ENCODE data around the gene LMTK3.
"Not testable (repeated sequence)": the region's sequence is repeated elsewhere in the genome, so short reads cannot be mapped to it uniquely, and the experiment has no call there.

LMTK3 gene

DNA sequence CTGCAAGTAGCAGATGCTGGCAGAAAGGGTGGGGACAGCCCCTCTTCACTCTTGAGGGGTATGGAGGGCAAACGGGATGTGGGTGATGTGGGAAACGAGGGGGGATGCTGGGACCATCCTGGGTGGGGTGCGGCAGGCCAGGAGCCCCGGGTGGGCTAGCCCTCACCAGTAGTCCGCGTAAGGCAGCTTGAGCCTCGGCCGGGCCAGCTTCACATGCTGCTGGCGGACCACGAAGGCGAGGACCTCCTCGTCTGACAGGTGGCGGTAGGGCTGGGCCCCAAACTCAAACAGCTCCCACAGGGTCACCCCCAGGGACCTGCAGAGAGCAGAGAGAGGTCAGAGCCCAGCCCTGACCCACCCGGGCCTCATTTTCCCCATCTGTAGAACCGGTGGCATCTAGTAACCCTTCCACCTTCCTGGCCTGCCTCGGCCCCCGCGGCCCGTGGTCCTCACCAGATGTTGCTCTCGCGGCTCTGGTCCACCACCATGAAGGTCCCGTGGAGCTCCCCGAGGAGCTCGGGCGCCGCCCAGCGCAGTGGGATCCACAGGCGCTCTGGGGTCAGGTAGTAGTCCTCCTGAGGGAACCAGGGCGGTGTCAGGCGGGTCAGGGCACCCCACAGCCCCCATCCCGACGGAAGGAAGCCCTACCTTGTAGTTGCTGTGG, 10.7 kb downstream of the LMTK3 start:
- no peak for ATAC-seq
- peak overlapping the region; percentile 70 for H3K4me3 Mint-ChIP-seq
- no peaks in the 10 kb centered on the region for H3K9me3 Mint-ChIP-seq
- no peaks in the 10 kb centered on the region for H3K36me3 Mint-ChIP-seq
- no peak for DNase-seq (ENCODE audit: low spot score in 2 of 2)
- H3K4me1 Mint-ChIP-seq = peaks cover 27% of the 10 kb centered on the region
- peak overlapping the region; percentile 89 for H3K27ac Mint-ChIP-seq

DNA sequence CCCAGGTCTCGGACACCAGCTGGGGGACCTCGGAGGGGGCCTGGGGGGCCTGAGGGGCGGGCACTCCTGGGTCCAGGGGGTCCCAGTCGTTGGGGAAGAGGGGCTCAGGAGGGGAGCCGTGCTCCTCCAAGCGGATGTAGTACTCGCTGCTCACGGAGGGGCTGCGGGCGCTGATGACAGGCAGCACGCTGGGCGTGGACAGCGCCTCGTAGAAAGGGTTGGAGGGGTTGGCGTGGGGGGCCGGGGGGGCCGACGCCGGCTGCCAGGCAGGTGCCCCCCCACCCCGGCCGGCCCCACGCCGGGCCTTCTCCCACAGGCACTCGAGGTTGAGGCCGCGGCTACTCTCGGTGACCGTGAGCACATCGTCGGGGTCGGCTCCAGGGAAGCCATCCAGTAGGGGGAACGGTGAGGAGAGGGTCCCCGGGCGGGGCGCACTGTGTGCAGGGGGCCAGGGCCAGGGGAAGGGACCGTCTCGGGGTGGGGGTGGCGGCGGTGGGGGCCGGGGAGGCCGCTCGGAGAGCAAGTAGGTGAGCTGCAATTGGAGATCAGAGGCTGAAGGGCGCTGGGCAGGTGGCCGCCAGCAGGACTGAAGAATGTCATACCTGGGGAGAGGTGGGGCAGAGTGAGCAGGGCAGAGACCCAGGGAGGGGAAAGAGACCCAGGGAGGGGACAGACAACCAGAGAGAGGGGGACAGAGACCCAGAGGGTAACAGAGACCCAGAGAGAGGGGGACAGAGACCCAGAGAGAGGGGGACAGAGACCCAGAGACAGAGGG, 12.1 kb downstream of the LMTK3 start:
- H3K4me3 Mint-ChIP-seq = peak overlapping the region; percentile 44
- no peaks in the 10 kb centered on the region for H3K36me3 Mint-ChIP-seq
- H3K27ac Mint-ChIP-seq = peak overlapping the region; percentile 72
- peaks cover 27% of the 10 kb centered on the region for H3K4me1 Mint-ChIP-seq
- ATAC-seq (no peak), DNase-seq (ENCODE audit: low spot score in 2 of 2) (no peak)
- H3K9me3 Mint-ChIP-seq = no peaks in the 10 kb centered on the region

DNA sequence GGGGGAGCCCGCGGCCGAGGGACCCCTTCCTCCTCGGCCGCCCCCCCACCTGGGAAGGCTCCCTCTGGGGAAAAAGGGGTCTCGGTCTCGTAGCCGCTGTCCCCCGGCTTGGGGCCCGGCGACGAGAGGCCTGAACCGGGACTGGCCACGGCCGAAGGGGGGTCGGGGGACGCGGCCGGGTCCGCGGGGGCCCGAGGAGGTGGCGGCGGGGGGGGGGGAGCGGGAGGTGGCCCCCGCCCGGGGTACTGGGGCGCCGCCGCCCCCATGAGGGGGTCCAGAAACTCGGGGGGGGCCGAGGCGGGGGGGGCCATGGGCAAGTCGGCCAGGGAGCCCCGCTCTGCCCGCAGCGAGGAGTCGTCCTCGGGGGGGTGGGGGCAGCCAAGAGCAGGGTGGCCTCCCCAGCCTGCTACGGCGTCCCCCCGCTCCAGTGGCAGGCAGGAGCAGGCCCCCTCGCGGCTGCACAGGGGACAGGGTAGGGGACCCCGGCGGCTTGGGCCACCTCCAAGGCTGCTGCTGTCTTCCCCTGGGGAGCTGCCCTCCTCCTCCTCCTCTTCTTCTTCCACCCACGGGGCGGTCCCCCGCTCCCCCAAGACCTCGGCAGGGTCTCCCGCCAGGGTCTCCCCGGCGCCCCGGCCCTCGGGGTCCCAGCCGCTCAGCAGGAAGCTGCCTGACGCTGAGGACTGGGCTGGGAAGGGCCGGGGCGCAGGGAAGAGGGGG, 12.9 kb downstream of the LMTK3 start:
- Mint-ChIP-seq H3K4me3 (no peak overlapping the region), H3K9me3 (no peaks in the 10 kb centered on the region), H3K36me3 (no peaks in the 10 kb centered on the region), H3K27ac (no peak overlapping the region), H3K4me1 (peaks cover 33% of the 10 kb centered on the region)
- no peak for DNase-seq (ENCODE audit: low spot score in 2 of 2)
- ATAC-seq = no peak

DNA sequence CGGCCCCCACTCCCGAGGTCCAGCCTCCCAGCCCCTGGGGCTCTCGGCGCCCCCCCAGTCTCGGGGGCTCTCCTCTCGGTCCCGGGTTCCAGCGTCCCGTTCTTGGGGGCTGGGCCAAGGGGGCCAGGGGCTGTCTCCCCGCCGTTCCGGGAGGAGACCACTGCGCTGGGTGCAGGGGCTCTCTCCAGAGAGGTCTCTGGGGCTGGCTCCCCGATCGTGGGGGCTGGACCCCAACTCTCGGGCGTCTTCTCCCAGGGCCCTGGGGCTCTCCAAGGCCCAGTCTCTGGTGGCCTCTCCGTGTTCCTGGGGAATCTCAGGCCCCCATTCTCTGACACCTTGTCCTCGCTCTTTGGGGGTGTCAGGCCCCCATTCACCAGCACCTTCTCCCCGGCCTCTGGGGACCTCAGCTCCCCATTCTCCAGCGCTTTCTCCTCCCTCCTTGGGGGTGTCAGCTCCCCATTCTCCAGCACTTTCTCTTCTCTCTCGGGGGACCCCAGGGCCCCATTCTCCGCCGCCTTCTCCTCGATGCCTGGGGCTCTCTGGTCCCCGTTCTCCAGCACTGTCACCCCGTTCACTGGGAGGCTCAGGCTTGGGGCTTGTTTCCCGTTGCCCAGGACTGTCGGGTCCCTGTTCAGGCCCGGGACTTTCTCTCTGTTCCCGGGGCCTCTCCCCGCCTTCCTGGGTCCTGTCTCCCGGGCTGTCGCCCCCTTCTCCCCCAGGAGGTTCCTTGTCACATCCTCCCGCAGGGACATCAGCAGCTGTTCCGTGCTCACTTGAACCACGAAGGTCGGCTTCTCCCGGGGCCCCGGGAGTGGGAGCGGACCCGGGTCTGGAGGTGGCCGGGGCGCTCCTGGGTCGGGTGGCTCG, 13.7 kb downstream of the LMTK3 start:
- ATAC-seq = no peak
- H3K4me3 Mint-ChIP-seq = no peak overlapping the region
- H3K9me3 Mint-ChIP-seq = no peaks in the 10 kb centered on the region
- no peak overlapping the region for H3K27ac Mint-ChIP-seq
- peaks cover 1% of the 10 kb centered on the region for H3K36me3 Mint-ChIP-seq
- H3K4me1 Mint-ChIP-seq = peaks cover 28% of the 10 kb centered on the region
- no peak for DNase-seq (ENCODE audit: low spot score in 2 of 2)

DNA sequence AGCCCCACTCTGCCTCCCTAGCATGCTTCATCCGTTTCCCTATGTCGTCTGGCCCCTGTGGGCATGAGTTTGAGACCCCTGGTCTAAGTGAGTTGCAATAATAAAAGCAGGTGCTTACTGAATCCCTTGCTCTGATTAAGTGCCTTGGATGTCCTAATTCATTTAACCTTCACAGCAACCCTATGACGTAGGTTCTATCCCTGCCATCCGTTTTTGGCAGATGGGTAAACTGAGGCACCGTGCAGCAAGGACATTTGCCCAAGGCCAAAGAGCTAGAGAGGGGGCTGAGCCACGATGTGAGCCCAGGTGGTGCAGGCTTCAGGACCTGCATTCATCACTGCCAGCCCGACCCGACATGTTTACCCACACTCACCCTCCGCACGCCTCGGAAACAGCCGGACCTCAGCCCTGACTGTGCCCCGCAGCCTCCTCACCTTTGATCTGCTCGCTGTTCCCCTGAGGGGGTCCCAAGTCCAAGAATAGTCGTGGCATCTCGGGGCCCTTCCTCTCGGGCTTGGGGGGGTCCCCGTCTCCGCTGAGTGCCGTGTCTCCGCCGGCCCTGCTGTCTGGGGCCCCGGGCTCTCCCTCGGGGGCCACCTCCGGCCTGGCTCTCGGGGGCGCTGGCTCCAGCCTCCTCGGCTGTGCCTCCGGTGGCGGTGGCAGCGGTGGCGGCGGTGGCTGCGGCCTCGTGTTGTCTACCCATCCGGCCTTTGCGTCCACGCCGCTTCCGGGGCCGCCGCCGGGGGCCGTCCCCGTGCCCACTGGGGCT, 14.5 kb downstream of the LMTK3 start:
- Mint-ChIP-seq H3K4me1 (peaks cover 33% of the 10 kb centered on the region), H3K27ac (no peak overlapping the region), H3K9me3 (no peaks in the 10 kb centered on the region), H3K36me3 (peaks cover 9% of the 10 kb centered on the region), H3K4me3 (no peak overlapping the region)
- ATAC-seq (no peak), DNase-seq (ENCODE audit: low spot score in 2 of 2) (no peak)

DNA sequence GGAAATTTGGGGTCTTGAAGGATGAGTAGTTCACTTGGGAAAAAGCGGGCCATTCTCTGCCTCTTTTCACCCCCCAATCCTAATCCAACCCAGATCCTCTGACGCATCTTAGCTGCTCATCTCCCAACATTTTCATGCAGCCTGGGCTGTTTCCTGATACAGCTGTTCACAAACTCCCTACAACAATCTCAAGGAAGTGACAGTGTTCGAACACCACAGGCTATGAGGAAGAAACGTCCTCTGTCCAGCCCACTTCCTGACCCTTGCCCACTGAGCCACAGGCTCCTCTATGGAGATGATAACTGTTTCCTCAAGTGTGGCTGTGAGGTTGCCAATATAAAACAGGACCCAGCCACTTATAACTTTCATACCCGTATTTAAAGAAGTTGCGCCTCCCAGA, 16.2 kb downstream of the LMTK3 start:
- DNase-seq (ENCODE audit: low spot score in 2 of 2) (no peak), ATAC-seq (no peak)
- no peak overlapping the region for H3K27ac Mint-ChIP-seq
- H3K36me3 Mint-ChIP-seq = peaks cover 20% of the 10 kb centered on the region
- H3K4me3 Mint-ChIP-seq = peak overlapping the region; percentile 75
- peaks cover 31% of the 10 kb centered on the region for H3K4me1 Mint-ChIP-seq
- no peaks in the 10 kb centered on the region for H3K9me3 Mint-ChIP-seq

DNA sequence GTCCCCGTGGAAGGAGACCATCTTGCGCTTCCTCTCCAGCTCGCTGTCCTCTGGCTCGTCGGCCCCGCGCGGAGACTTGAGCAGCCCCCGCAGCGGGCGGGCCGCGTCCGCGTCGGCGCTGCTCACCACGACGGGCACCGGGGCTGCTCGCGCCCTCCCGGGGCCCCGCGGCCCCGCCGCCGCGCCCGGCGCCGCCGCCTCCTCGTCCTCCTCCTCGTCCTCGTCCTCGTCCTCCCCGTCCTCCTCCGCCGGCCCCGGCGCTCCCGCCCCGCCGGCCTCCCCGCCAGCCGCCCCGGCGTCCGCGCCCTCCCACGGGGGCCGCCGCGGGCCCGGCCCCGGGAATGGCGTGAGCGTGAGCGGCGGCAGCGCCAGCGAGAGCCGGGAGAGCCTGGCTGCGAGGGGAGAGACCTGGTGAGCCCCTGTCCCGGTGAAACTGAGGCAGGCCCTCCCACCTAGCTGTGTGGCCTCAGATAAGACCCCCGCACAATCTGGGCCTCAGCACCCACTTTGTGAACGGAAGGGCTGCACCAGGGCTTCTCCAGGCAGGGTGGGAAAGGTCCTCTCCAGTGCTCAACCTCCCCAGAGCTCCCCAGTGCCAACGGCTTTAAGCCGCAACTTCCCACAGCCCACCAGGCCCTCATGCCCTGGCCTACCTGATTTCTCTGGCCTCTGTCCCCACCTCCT, 17.8 kb downstream of the LMTK3 start:
- no peaks in the 10 kb centered on the region for H3K9me3 Mint-ChIP-seq
- ATAC-seq = peak; percentile 33
- no peak for DNase-seq (ENCODE audit: low spot score in 2 of 2)
- peaks cover 29% of the 10 kb centered on the region for H3K4me1 Mint-ChIP-seq
- H3K36me3 Mint-ChIP-seq = peaks cover 20% of the 10 kb centered on the region
- peak overlapping the region; percentile 75 for H3K4me3 Mint-ChIP-seq
- H3K27ac Mint-ChIP-seq = no peak overlapping the region

DNA sequence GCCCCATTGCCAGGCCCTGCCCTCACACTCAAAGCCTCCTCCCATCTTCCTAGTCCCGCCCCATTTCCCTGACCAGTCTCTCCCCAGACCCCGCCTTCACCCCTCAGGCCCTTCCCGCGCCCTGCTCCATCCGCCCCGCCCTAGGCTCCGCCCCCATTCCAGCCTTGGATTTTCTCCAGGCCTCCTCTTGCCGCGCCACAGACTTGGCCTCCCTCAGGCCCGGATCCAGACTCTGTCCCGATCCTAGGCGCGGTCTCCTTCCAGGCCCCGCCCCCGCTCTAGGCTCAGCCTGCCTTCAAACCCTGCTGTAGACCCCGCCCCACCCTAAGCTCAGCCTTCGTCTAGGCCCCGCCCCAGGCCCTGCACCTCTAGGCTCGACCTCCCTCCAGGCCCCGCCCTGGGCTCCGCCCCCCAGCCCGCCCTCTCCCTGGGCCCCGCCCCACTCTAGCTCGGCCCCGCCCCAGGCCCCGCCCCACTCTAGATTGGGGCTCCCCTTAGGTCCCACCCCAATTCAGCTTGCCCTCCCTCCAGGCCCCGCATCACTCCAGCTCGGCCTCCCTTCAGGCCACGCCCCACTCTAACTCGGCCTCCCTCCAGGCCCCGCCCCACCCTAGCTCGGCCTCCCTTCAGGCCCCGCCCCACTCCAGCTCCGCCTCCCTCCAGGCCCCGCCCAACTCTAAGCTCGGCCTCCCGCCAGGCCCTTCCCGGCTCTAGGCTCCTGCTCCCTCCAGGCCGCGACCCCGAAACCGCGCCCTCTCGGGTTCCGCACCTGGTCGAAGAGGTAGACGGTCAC, 18.5 kb downstream of the LMTK3 start:
- Mint-ChIP-seq H3K4me1 (peaks cover 29% of the 10 kb centered on the region), H3K36me3 (peaks cover 20% of the 10 kb centered on the region), H3K4me3 (peak overlapping the region; percentile 75), H3K9me3 (no peaks in the 10 kb centered on the region), H3K27ac (peak overlapping the region; percentile 62)
- peak; percentile 69 to 89 for DNase-seq (ENCODE audit: low spot score in 2 of 2)
- ATAC-seq = peak; percentile 80

DNA sequence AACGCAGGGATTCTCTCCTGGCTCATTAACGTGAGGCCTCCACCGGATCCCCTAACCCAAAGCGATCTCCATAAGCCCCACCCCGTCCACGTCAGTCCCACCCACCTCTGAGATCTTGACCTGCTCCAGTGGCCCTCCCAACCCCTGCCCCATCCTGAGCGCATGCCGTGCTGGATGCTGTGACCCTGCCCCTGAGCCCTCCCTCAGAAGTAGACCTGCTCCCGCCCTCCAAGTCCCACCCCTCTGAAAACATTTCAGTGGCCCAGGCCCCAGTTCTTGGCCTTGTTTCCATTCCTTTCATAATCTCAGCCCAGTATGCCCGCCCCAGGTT, 19.9 kb downstream of the LMTK3 start:
- Mint-ChIP-seq H3K27ac (no peak overlapping the region), H3K9me3 (no peaks in the 10 kb centered on the region), H3K4me1 (peaks cover 29% of the 10 kb centered on the region), H3K4me3 (peak overlapping the region; percentile 75), H3K36me3 (peaks cover 20% of the 10 kb centered on the region)
- DNase-seq (ENCODE audit: low spot score in 2 of 2) (no peak), ATAC-seq (no peak)

DNA sequence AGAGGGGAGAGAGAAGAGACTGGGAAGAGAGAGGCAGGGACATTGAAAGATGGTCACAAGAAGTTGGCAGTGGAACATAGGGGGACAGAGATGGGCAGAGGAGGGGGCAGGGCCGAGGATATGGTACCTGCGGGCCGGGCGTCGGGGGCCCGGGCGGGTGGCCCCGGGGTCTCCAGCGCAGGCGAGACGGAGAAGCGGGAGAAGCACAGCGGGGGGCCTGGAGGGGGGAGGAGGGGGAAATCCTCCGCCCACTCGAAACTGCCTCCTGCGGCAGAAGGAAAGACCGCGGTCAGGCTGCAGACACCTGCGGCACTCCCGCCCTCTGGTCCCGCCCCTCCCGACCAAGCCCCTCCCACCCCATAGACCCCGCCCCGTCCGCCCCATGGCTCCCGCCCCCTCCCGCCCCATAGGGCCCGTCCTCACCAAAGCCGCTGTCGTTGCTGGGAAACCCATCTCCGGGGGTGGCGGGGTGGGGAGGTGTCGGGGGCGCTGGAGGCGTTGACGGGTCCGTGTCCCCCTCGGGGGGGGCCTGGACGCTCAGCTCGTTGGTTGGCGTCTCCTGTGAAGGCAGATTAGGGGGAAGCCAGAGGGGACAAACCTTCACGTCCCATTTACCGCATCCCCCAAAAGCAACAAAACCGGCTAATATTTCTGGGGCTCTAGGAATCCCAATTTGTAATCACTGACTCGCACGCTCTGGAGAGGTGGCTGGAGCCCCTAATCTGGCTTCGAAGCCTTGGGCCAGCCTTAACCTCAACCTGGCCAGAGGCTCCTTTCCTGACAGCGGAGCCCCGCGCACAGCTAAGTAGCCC, 20.4 kb downstream of the LMTK3 start:
- no peak for ATAC-seq
- Mint-ChIP-seq H3K9me3 (no peaks in the 10 kb centered on the region), H3K4me1 (peaks cover 29% of the 10 kb centered on the region), H3K36me3 (peaks cover 20% of the 10 kb centered on the region), H3K27ac (no peak overlapping the region), H3K4me3 (peak overlapping the region; percentile 75)
- DNase-seq (ENCODE audit: low spot score in 2 of 2) = no peak

DNA sequence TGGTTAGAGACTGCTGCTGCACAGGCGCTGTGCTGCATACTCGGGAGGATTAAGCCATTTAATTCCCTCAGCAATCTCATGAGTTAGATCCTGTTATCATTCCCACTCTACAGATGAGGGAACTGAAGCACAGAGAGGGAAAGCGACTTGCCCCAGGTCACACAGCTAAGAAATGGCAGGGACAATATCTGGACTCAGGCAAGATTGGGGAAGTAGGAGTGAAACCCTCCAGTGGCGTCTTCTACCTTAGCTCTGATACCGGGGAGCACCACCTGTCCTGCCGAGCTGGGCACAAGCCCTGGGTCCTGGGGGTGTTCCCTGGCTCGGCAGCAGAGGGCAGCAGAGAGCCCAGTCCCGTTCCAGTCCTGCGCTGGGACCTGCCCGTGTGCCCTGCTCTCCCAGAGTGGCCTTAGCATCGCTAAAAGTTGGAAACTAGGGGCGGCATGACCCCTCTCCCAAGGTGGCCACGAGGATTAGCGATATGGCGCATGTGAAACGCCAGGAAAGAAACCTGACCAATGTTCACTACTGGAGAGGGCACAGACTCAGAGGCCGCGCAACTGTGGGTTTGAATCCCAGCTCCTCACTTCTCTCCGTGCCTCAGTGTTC, 21.9 kb downstream of the LMTK3 start:
- no peaks in the 10 kb centered on the region for H3K9me3 Mint-ChIP-seq
- peaks cover 29% of the 10 kb centered on the region for H3K4me1 Mint-ChIP-seq
- ATAC-seq (peak; percentile 60), DNase-seq (ENCODE audit: low spot score in 2 of 2) (peak; percentile 93 to 94)
- H3K27ac Mint-ChIP-seq = no peak overlapping the region
- H3K4me3 Mint-ChIP-seq = peak overlapping the region; percentile 62
- peaks cover 20% of the 10 kb centered on the region for H3K36me3 Mint-ChIP-seq

DNA sequence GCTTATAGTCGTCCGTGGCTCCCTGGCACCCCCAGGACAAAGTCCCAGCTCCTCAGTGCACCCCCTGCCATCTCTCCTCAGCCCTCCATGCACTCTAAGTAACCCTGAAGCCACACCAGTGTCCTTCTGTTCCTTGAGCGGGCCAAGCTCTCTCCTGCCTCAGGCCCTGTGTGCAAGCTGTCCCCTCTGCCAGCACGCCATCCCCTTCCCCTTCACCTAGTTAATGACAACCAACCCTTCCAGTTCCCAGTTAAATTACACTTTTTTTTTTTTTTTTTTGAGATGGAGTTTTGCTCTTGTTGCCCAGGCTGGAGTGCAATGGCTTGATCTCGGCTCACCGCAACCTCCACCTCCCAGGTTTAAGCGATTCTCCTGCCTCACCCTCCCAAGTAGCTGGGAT, 23.2 kb downstream of the LMTK3 start:
- H3K27ac Mint-ChIP-seq; H3K4me3 Mint-ChIP-seq; H3K9me3 Mint-ChIP-seq; DNase-seq (ENCODE audit: low spot score in 2 of 2); ATAC-seq: not testable (repeated sequence)
- Mint-ChIP-seq H3K4me1 (peaks cover 23% of the 10 kb centered on the region), H3K36me3 (peaks cover 20% of the 10 kb centered on the region)
